Nephron (organoid): Measurements from ENCODE around the gene HAX1.

ENCODE experiments used
- H3K27ac Mint-ChIP-seq, 3 experiments: 2 replicates each; pipeline ENCODE4 v1.8.0; 2020; ENCODE audit warnings: mixed read lengths in 3 of 3, mild to moderate bottlenecking in 2 of 3, moderate library complexity in 1 of 3
- H3K27me3 Mint-ChIP-seq: 2 replicates; pipeline ENCODE4 v1.8.0; 2021; ENCODE audit warnings: low read depth, mild to moderate bottlenecking, moderate library complexity, mixed read lengths
- H3K36me3 Mint-ChIP-seq: 2 replicates; pipeline ENCODE4 v1.8.0; 2020; ENCODE audit warnings: low read depth, mixed read lengths
- H3K4me1 Mint-ChIP-seq: 2 replicates; pipeline ENCODE4 v1.8.0; 2020; ENCODE audit warnings: mixed read lengths
- H3K4me3 Mint-ChIP-seq, 3 experiments: 2 replicates each; pipeline ENCODE4 v1.8.0; 2020; ENCODE audit warnings: mild to moderate bottlenecking in 3 of 3, mixed read lengths in 3 of 3, moderate library complexity in 2 of 3
- H3K9me3 Mint-ChIP-seq: 2 replicates; pipeline ENCODE4 v1.8.0; 2020; ENCODE audit warnings: mixed read lengths
- CTCF ChIP-seq, 3 experiments: fragments of 200-600 bp; sonication (generic); IDR thresholded peaks; one replicate each; pipeline ENCODE4 v1.5.0; 2021; ENCODE audit warnings: antibody characterized with exemption in 3 of 3; ENCODE audit not compliant: unreplicated experiment in 3 of 3

The HAX1 gene

GRCh38 chr1:154256686-154257085, 15.7 kb upstream of the HAX1 start:
- Mint-ChIP-seq H3K36me3 (peaks cover 78% of the 10 kb centered on the region), H3K27me3 (no peaks in the 10 kb centered on the region), H3K9me3 (no peaks in the 10 kb centered on the region), H3K4me1 (no peaks in the 10 kb centered on the region), H3K27ac (no peak overlapping the region), H3K4me3 (no peak overlapping the region)
- TF ChIP-seq CTCF (IDR thresholded peaks at IDR 0.05; ENCODE audit: unreplicated experiment in 3 of 3): no peak

GRCh38 chr1:154258784-154259183, 13.6 kb upstream of the HAX1 start:
- H3K9me3 Mint-ChIP-seq: no peaks in the 10 kb centered on the region
- H3K27ac Mint-ChIP-seq: no peak overlapping the region
- no peak overlapping the region for H3K4me3 Mint-ChIP-seq
- H3K4me1 Mint-ChIP-seq: no peaks in the 10 kb centered on the region
- TF ChIP-seq CTCF (IDR thresholded peaks at IDR 0.05; ENCODE audit: unreplicated experiment in 3 of 3): no peak
- no peaks in the 10 kb centered on the region for H3K27me3 Mint-ChIP-seq
- H3K36me3 Mint-ChIP-seq: peaks cover 91% of the 10 kb centered on the region

DNA sequence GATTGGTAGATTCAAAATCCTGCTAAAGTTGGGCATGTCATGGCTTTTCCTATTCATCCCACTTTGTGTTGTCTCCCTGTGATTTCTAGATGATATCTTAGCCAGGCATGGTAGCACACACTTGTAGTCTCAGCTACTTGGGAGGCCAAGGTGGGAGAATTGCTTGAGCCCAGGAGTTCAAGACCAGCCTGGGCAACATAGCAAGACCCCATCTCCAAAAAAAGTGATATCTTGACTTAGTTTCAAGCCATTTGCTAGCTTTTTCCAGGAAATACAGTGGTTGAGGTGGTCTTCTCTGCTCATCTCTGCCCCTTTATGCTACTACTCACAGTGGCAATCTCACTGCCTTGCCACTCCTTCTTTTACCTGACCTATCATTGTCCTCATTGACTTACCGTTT, 12.3 kb upstream of the HAX1 start:
- Mint-ChIP-seq H3K36me3 (peaks cover 89% of the 10 kb centered on the region), H3K4me1 (no peaks in the 10 kb centered on the region), H3K27ac (no peak overlapping the region), H3K27me3 (no peaks in the 10 kb centered on the region), H3K4me3 (no peak overlapping the region), H3K9me3 (no peaks in the 10 kb centered on the region)
- TF ChIP-seq CTCF (IDR thresholded peaks at IDR 0.05; ENCODE audit: unreplicated experiment in 3 of 3): no peak

DNA sequence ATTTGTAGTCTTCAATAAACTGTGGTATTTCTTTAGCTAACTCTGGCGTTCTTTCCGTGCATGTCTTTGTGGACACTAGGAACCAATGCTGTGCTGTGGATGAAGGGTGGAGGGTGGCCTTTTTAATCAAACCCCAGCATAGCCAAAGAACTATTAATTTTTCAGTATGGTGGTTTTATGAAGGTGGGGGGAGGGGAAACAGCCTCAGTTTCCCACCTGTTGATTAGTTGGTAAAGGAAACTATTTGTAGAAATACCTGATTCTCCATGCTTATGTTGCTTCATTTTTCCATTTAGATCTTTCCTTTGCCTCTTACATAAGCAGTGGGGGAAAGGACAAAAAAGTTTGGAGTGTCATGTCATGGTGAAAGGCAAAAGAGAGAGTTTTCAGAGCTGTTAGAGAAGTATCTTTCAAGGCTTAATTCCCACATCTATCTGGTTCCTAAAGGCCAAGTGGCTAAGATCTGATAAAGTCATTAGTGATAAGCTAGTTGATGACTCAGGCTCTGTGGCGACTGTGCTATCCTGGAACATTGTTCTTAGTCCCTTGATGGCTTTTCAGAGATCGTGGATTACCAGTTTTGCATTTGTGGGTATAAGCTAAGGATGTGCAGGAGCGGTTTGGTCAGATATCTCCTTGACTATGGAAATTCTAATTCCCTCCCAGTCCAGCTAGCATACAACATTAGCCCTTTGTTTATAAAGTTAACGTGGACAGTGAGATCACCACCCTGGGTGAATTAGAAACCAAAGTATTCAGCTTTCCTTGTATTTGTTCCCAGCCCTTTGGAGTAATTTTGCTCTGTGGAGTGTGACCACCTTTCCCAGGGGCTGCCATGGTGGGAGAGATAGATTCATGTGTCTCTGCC, 8.7 kb upstream of the HAX1 start:
- no peaks in the 10 kb centered on the region for H3K4me1 Mint-ChIP-seq
- H3K4me3 Mint-ChIP-seq: no peak overlapping the region
- H3K27me3 Mint-ChIP-seq: no peaks in the 10 kb centered on the region
- peak overlapping the region in 1 of 3 experiments; percentile 43 for H3K27ac Mint-ChIP-seq
- H3K36me3 Mint-ChIP-seq: peaks cover 72% of the 10 kb centered on the region
- no peak for TF ChIP-seq CTCF (IDR thresholded peaks at IDR 0.05; ENCODE audit: unreplicated experiment in 3 of 3)
- no peaks in the 10 kb centered on the region for H3K9me3 Mint-ChIP-seq

DNA sequence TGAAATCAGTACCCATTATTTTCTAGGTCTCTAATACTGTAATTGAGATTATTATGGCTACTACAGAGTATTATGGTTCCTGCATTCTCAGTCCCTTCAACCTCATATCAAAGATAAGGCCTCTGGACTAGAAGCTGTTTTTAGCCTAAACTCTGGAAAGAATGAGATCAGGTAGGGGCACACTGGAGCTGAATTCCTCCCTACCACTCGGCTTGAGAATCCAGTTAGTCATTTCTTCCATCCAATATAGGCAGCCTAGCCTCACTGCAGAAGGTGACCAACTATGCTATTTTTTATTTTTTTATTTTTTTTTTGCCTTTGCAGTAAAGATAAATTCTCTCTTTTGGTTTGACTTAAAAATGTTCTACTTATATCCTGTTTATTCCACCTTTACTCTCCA, 8.0 kb upstream of the HAX1 start:
- Mint-ChIP-seq H3K9me3 (no peaks in the 10 kb centered on the region), H3K4me1 (no peaks in the 10 kb centered on the region), H3K27ac (peak overlapping the region in 1 of 3 experiments; percentile 43), H3K27me3 (no peaks in the 10 kb centered on the region), H3K4me3 (no peak overlapping the region), H3K36me3 (peaks cover 76% of the 10 kb centered on the region)
- TF ChIP-seq CTCF (IDR thresholded peaks at IDR 0.05; ENCODE audit: unreplicated experiment in 3 of 3): no peak

GRCh38 chr1:154265586-154265985, 6.8 kb upstream of the HAX1 start:
- H3K36me3 Mint-ChIP-seq: peaks cover 78% of the 10 kb centered on the region
- no peaks in the 10 kb centered on the region for H3K4me1 Mint-ChIP-seq
- H3K9me3 Mint-ChIP-seq: no peaks in the 10 kb centered on the region
- H3K27ac Mint-ChIP-seq: no peak overlapping the region
- H3K4me3 Mint-ChIP-seq: no peak overlapping the region
- no peak for TF ChIP-seq CTCF (IDR thresholded peaks at IDR 0.05; ENCODE audit: unreplicated experiment in 3 of 3)
- no peaks in the 10 kb centered on the region for H3K27me3 Mint-ChIP-seq
